Subcutaneous adipose tissue (tissue), 4 donors: ENCODE data around the gene ZNF616. TPM values are rescaled to one million over a fixed set of nuclear protein-coding genes. Genes with fewer than 3 reads are reported as not detected.

Experiments used
- total RNA-seq, 4 donors: library from RNA; depleted of rRNA; stranded (reverse); fragments of >200 nt; gene quantifications; one replicate each; pipeline ENCODE4 v1.1.0, GENCODE V29; 2016
- TF ChIP-seq, protein P1 (sequence below): fragments of 450-650 bp; IDR thresholded peaks from one replicate; pipeline ENCODE4 v1.5.1; 2016; ENCODE audit warnings: low read depth, mild to moderate bottlenecking, control low read depth, antibody characterized with exemption, moderate library complexity

The ZNF616 gene
- total RNA-seq, 4 donors from 2014 or later = 7.3 to 15.4 (median 8.6) TPM

DNA sequence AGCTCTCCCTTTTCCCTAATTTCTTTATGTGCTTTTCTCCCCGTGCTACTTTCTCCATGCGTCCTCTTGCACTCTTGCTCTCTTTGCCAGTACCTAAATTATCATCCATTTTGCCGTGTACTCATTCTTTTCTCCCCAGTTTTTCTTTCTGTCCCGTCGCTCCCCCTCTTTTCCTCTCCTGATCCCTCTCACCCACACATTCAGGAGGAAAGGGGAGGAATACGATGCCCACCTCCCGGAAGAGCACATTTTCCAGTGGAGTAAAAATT lies 821 bp downstream of the ZNF616 start:
- TF ChIP-seq, protein P1, sequence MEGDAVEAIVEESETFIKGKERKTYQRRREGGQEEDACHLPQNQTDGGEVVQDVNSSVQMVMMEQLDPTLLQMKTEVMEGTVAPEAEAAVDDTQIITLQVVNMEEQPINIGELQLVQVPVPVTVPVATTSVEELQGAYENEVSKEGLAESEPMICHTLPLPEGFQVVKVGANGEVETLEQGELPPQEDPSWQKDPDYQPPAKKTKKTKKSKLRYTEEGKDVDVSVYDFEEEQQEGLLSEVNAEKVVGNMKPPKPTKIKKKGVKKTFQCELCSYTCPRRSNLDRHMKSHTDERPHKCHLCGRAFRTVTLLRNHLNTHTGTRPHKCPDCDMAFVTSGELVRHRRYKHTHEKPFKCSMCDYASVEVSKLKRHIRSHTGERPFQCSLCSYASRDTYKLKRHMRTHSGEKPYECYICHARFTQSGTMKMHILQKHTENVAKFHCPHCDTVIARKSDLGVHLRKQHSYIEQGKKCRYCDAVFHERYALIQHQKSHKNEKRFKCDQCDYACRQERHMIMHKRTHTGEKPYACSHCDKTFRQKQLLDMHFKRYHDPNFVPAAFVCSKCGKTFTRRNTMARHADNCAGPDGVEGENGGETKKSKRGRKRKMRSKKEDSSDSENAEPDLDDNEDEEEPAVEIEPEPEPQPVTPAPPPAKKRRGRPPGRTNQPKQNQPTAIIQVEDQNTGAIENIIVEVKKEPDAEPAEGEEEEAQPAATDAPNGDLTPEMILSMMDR = no peak

DNA sequence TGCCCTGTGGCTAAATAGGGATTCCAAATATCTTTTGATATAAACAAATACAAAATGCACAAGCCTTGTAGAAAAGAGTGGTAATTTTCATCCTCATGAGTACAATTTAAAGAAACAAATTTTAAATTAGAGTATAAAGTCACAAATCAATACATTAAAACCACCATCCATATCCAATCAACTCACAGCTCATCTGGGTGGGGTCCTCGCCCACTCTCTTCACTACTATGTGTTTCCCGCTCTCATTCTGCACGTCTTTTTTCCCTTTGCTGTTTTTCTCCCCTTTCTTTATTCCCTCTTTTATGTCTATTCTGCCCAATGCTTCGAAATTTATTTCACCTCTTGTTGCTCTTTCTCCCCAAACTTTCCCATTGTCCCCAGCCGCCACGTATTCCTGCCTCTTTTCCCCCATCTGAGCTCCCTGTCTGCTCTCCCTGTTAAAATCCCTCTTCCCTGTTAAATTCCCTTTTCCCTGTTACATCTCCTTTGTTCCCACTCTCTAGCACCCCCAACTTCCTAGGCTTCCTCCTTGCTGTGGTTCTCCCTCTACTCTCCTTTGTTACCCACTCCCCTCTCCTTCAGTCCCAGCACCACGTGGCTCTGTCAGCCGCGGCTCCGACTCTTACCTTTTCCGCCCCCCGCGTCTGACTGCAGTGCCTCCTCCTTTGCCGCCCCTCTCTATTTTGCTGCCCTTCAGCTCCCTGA lies 1.3 kb downstream of the ZNF616 start:
- TF ChIP-seq, protein P1 = no peak

DNA sequence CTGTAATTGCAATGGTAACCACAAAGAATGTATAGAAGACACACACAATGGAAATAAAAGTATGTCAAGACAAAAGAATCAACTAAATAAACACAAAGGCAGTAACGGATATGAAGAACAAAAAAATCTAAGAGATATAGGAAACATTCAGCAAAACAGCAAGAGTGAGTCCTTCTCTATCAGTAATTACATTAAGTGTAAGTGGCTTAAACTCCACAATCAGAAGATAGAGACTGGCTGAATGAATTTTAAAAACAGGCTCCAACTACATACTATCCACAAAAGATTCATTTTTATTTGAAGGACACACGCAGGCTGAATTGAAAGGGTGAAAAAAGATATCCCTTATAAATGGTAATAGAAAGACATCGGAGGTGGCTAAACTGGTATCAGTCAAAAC lies 19.5 kb downstream of the ZNF616 start:
- TF ChIP-seq, protein P1 = no peak

DNA sequence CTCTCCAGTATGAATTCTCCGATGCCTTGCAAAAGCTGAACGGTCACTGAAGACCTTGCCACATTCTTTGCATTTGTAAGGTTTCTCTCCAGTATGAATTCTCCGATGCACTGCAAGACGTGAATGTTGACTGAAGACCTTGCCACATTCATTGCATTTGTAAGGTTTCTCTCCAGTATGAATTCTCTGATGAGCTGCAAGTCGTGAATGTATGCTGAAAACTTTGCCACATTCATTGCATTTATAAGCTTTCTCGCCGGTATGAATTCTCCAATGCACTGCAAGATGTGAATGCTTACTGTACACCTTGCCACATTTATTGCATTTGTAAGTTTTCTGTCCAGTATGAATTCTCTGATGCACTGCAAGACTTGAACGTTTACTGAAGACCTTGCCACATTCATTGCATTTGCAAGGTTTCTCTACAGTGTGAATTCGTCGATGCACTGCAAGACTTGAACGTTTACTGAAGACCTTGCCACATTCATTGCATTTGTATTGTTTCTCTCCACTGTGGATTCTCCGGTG lies 24.1 kb downstream of the ZNF616 start:
- TF ChIP-seq, protein P1 = no peak

DNA sequence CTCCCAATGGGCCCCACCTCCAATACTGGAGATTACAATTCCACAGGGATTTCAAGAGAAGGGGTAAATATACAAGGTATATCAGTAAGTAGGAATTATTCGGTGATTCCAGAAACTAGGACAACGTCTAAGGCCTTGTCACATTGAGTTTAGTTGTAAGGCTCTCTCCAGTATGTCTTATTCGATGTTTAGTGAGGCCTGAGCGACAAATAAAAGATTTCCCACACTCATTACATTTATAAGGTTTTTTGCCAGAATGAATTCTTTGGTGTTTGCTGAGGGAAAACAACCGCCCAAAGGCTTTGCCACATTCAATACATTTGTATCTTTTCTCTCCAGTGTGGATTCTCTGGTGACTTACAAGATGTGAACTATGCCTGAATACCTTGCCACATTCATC lies 25.0 kb downstream of the ZNF616 start:
- TF ChIP-seq, protein P1 = no peak

DNA sequence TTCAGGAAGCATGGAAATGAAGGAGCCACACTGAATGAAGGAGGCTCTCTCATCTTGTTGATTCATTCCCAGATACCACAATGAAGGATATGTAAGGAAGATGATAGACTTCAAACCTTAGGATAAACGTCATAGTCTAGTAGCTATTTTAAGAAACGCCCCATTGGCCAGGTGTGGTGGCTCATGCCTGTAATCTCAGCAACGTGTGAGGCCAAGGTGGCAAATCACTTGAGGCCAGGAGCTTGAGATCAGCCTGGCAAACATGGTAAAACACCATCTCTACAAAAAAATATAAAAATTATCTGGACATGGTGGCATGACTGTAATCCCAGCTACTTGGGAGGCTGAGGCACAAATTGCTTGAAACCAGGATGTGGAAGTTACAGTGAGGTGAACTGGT lies 27.1 kb downstream of the ZNF616 start:
- TF ChIP-seq, protein P1 = no peak

DNA sequence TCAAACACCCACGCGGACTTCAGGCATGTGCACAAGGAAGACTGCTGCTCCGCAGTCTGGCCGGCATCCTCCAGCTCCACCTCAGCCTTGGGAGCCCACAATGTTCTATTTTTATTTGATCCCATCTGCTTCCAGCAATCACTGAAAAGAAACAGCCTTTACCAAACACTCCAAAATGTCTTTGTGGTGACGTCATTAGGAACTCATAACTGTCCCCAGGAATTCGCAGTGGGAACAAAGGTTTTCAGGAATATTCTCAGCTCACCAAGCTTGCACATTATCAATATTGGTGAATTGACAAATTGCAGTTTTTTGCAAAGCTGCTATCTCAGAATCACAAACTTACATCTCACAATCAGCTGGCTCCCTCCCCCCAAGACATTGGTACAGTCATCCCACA lies 29.0 kb downstream of the ZNF616 start:
- TF ChIP-seq, protein P1 = no peak
